Dermis microvascular lymphatic vessel endothelial cell (primary cell): ENCODE results near the gene ZBTB9. TPM values are rescaled to one million over a fixed set of nuclear protein-coding genes. Genes with fewer than 3 reads are reported as not detected.

Source experiments
- DNase-seq, 2 donors: peaks; one replicate each; pipeline versions ENCODE4 v3.0.0 to v3.0.0-alpha.2; 2010; ENCODE audit warnings: low read depth in 2 of 2
- total RNA-seq: library from RNA; depleted of rRNA; stranded (reverse); fragments of >200 nt; gene quantifications from 2 replicates; pipeline ENCODE4 v1.2.1, GENCODE V29; 2014

ZBTB9 gene
- total RNA-seq, 1 donor from 2014 or later = 3.9 TPM

DNA sequence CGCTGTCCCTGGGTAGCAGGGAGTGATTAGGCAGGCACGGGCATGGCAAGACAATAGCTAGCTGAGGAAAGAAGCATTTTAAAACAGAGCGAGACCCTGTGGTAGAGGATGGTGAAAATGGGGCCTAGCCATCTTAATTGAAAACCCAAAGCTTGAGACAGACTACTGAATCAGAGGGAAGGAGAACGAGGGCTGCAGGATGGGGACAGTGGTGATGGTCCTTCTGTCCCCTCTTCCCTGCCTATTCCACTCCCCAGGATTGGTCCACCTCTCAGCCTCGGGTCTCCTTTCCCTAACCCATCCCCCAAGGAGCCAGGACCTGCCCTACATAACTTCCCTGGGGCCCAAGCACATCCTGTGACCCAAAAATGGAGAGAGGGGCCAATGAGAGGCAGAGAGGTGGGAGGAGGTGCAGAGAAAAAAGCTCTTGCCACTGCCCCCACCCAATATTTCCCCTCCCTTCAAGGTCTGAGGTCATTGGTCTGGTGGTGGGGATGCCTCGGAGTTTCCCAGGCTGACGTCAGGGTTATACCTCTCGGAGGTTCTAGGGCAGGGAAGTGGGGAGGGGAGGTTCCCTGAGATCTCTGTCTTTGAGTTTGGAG lies 35.6 kb upstream of the ZBTB9 start:
- DNase-seq = no peak

DNA sequence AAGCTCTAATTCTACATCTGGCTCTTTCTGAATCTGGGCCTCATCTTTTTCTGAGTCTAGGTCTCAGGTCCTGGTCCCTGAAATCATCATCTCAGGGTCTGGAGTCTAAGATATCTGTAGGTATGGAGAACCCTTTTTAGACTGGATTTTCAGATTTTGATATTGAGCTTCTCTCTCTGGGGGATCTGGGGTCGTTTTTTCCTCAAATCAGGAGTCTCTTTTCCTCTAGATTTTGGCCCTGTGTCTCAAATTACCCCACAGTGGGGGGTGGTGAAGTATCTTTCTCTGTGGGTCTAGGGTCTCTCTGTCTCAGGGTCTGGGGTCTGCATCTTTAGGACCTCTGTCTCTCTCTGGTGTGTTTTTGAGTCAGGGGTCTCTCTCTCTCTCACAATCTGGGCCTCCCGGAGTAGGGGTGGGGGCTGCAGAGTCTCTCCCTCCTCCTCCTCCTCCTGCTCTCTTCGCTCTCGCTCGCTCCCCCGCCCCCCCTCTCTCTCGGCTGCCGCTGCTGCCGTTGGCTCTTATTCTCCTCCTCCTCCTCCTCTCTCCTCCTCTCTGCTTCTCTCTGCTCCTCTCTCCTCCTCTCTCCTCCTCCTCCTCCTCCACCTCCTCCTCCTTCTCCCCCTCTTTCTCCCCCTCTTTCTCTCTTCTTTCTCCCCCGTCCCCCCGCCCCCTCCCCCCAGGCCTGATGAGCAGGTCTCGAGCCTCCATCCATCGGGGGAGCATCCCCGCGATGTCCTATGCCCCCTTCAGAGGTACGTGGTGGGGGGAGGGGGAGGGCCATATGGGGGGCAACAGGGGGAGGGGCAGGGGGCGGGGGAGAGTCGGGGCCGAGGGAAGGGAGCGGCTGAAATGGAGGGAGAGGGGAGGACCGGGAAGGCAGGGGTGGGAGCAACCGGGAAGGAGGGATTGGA lies 34.5 kb upstream of the ZBTB9 start, which contains the start of gene SYNGAP1:
TSS of gene SYNGAP1 (plus strand) at position 486 of the 911 bp plus-strand sequence. CDS start at position 686, 200 bp downstream.
- DNase-seq = no peak

DNA sequence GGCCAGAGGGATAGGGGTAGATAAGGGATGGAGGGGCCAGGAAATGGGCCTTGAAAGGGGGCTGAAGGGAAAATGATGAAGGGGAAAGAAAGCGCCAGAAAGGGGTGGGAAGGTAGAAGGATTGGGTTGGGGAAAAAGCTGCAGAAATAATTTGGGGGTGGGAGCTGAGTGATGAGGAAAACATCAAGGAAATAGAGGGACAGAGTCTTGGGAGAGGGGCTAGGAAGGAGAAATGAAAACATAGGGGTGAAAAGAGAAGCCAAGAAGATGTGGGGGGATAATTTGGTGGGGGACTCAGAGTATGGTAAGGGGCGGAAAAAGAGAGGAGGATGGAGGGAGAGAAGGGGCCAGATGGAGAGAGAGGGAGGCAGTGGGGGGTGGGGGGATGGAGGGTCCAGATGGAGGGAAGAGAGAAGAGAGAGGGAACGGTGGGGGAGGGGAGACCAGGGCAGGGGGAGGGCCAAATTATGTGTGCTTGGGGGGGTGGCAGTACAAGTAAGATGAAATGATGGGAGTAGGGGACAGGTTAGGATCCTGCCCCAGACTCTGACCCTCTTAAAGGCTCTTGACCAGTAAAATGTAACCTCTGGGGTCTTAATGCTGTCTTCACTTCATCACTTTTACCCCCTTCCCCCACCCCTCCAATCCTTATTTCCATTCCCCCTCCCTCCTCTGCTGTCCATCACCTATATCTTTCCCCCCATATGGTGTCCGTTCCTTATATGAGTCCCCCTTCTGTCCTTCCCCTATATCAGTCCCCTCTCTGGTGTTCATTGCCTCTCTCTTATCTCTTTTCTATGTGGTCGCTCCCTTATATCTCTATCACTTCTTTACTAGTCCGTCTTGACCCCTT lies 33.7 kb upstream of the ZBTB9 start:
- no peak for DNase-seq

DNA sequence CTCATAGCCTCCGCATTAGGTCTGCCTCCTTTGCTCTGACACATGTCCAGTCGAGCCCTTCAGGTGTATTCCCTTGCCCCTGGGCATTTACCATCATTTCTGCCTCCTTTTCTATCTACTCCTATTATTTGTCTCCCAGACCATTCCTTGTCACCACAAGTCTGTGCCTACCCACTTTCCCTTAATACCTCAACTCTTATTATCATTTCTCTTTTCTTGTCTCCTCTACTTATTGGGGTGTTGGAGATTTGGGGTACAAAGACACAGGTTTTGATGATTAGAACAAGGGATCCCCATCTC lies 33.1 kb upstream of the ZBTB9 start:
- DNase-seq = no peak

DNA sequence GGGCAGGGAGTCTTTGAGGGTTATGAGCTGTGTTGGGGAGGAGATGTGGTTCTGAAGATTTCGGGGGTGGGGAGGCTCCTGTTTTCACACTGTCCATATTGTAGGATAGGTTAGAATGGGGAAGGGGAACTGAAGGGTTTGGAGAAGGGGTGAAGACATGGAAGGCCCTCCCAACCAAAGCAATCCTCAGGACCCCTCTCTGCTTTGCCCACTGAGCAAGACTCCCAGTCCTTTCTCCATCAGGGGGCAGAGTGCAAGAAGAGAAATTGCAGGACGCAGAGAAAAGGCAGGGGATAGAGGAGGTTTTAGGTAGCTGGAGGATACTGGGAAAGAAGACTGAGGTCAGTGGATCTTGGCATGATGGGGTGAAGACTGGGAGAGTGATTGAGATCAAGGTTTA lies 30.6 kb upstream of the ZBTB9 start:
- no peak for DNase-seq

DNA sequence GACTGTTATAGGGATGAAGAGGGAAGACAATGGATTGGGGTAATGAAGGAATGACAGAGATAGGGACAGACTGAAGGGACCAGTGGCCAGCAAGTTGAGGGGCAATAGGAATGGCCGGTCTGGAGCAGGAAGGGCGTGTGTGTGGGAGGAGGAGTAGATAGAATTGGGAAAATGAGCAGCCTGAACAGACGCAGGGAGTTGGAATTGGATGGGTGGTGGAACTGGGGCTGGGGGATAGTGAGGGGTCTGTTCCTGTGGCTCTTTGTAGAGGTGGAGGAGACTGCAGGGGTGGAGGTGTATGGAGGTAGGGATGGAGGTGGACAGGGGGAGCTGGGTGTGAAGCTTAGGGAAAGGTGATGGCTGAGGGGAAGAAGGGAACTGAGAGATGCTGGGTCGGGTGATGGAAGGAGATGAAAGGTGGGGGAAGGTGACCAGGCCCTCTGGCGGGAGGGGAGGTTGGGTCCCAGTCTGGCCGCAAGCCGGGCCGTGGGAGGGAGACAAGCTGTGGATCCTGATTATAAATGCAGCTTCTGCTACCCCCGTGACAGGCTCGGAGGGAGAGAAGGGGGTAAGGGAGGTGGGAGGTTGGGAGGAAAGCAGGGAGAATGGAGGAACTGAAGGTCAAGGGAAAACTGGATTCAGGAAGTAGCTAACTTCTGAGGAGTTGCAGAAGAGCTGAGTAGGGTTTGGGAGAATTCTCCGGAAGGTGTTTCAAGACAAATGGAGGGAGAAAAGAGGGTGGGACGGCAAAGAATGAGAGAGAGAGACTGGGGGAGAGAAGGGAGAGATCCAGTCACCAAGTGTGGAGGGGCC lies 29.3 kb upstream of the ZBTB9 start:
- no peak for DNase-seq

DNA sequence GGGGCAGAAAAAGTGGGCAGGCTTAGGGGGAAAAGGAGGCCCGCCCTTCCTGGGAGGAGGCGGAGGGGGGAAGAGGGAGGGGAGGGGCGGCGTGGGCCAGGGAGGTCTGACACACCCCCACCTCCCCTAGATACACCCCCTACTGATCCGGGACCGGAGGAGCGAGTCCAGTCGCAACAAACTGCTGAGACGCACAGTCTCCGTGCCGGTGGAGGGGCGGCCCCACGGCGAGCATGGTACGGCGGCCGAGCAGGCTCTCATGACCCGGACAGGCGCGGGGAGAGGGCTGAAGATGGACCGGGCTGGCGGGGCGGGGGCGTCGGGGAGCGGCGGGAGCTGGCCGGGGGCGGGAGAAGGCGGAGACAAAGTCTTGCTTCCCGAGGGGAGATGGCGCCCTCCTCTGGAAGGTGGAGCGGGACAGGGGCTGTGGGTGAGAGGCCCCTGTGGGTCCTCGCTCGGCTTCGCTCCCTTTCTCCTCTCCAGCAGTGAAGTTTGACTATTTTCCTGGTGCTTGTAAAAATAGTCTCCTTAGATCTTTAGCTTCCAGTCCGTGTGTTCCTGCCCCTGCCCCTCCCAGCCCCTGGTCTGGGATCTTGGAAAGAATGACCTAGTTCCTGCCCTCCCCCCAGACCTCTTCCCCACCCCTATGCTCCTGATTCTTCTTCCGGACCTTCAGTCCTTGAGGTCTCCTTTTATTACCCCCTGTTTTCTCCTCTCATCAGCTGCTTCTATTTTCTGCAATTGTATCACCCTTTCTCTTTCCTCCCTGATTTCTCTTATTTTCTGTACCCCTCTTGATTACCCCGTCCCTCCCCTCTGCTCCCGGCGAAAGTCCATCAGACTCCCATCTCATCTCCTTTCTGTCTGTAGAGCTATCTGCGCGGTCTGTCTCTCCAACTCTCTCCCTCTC lies 28.5 kb upstream of the ZBTB9 start:
- DNase-seq = peak; percentile 23 to 84

DNA sequence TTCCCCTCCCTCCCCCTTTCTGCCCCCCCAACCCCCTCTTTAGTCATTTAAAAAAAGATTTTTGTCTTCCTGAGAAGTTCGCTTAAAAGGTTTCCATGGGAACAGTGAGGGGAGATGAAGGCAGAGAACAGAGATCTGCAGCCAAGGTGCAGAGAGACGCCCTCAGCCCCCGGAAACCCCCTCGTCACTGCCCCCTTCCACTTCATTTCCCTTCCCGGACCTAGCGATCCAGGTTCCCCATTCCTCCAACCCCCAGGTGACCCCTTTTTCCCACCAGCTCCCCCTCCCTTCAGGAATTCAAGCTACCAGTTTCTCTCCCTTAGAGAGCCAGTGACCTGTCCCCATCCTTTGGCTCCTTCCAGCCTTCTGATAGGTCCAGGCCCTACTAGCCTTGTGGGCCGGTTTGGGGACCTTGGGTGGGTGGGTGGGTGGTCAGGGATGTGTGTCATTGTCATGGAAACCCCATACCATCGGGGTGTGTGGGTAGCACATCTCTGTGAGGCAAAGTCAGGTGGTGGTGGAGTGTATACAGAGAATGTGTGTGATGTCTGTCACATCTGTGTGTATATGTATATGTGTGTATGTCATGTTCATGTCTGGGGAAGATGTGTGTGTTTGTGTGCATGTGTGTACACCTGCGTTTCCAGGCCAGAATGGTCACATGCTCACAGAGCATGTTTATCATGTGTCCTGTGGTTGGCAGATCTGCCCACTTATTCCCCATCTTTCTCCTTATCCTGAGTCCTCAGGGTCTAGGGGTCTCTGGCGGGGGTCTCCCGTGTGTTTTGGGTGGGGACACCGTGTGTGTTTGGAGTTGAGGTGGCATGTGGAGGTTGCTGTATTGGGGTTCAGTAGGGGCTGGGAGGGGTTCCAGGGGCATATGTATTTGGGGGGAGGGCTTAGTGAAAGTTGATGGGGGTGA lies 27.5 kb upstream of the ZBTB9 start:
- no peak for DNase-seq

DNA sequence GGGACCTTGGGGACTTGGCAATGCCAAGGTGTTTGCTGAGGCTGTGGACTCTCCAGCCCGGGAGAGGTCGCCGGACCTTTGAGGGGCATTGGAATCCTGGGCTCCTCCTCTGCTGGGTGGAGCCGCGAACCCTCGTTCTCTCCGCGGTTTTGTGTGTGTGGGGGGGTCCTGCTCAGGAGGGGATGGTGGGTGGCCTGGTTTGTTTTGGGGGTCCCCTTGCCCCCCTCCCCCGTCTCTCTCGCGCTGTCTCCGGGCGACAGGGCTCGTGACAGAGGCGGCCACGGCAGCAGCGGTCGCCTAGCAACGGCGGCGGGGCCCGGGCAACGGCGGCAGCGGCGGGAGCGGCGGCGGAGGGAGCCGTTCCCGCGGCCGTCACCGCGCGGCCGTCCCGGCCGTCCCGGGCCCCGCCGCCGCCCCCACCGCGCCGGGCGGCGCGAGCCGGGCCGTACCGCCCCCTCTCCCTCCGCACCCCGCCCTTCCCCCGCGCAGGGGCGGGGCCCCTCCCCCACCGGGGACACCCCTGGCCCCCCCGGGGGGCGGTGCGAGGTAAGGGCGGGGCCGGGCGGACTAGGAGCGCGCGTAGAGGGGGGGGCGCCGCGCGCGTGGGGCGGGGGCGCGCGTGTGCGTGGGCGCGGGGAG lies 26.7 kb upstream of the ZBTB9 start:
- no peak for DNase-seq

DNA sequence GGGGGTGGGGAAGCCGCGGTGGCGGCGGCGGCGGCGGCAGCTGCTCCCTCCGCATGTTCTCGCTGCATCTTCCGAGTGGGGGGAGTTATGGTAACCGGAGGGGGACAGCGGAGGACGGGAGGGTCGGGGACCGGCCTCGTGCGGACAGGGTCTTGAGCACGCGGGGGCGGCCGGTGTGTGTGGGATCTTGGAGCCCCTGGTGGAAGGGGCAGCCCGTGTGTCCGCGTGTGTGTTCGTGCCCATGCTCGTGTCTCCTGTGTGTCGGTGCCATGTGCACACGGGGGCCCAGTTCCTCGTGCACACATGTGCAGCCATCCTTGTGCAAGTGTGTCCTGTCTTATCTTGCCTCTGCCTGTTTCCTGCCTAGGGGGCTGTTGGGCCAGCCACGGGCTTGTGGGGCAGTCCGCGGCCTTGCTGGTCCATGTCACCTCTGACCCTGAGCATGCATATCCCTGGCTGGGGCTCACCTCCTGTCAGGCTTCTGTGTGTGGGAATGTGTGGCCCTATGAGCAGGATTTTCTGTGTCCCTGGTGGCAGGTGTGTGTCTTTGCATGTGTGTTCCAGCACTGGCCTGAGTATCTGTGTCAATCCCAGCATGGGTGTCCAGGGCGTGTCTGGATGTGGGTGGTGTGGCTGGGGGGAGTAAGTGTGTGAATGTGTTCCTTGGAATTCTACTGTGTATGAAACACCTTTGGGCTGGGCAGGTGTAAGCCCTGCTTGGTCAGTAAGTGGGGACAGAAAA lies 26.0 kb upstream of the ZBTB9 start:
- peak; percentile 39 to 47 for DNase-seq

DNA sequence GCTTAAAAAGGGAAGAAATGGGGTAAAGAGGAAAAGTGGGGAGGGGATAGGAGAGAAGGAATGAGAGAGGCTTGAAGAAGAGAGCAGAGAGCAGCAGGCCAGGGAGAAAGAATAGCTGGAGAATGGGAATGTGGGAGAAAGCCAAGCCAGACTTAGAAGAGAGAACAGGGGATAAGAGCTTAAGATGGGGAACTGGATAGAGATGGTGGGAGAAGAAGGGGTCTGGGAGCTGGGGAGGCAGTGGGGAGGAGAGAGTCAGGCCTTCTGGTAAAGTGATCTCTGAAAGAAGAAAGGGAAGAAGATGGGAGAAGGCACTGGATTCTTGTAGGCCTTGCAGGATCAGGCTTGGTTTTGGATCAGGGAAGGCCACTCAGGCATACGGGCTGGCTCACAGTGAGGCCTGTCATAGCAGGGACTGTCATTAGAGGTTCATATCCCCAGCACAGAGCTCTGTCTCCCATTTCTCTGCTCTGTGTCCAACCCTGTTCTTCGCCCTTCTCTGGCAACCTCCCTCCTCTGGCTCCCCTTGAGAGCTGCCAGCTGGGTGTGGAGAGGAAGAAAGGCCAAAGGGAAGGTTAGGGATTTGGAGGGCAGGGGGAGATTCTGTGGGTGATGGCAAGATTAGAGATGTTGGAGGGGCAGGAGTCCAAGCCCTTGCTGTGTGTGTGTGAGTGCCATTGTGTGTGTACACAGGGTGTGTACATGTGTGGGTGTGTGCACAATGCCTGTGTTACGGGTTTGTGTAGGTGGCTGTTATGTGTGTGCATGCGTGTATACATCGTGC lies 25.2 kb upstream of the ZBTB9 start:
- DNase-seq = no peak

DNA sequence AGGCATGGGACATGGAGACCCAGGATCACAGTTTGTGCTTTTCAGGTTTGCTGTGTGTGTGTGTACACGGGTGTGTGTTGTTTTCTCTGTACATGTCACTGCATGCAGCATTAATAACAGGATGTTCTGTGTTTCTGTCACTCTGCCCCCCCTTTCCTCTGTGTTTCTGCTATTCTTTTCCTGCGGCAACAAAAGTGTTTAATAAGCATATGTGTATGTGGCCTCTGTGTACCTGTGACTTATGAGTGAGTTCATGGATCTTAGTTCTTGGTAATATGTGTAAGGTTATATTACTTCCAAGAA lies 24.7 kb upstream of the ZBTB9 start:
- DNase-seq = peak in 1 of 2 donors; percentile 21

DNA sequence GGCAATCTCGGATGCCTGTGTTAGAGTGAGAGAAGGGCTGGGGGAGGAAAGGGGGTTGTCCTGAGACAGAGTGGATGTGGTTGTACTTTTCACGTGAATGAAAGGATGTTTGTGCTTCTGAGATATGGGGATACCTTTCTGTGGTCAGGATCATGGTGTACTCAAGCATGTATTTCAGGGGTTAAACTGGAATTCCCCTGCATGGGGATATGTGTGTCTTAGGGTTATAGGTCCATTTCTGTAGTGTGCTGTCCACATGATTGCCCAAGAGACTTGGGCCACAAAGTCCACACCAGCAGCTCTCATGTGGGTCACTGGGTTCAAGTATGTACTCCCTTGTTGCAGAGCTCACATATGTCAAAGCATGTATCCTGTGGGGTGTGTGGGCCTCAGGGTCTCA lies 24.0 kb upstream of the ZBTB9 start:
- DNase-seq = no peak

DNA sequence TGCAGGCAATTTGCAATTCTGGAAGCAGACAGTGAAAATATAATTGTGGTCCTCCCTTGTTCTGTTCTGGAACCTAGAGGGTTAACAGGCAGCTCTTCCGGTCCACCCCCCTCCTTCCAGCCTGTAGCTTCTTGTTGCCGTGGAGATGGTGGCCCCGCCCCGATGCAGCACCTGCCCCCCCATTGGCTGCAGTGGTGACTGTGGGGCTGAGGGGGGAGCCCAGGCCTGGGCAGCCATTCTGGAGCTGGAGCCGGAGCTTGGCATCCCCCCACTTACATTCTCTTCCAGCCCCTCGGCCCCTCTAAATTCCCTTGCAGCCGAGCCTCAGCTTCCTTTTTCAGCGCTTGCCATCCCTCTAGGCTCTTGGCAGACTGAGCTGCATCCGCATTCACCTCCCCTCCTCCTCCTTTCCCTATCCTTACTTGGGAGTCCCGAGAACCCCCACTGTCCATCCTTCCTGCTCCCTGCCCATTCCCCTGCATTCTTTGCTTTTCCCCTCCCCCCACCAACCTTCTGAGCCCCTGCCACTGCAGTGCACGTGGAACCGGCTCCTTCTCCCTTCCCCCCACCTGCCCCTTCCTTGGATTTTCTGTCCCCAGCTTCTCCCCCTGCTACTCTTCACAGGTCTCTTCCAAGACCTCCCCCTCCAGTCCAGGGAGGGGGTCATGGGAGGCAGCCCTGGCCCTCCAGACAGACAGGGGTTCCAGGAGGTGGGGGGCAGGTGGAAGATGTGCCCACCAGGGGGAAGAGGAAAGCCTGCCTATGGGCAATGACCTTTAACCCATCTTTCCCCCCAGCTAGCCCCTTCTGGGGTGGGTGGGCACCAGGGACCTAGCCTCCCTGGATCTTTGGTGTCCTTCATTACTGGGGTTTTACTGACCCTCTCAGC lies 23.1 kb upstream of the ZBTB9 start:
- DNase-seq = peak in 1 of 2 donors; percentile 63

DNA sequence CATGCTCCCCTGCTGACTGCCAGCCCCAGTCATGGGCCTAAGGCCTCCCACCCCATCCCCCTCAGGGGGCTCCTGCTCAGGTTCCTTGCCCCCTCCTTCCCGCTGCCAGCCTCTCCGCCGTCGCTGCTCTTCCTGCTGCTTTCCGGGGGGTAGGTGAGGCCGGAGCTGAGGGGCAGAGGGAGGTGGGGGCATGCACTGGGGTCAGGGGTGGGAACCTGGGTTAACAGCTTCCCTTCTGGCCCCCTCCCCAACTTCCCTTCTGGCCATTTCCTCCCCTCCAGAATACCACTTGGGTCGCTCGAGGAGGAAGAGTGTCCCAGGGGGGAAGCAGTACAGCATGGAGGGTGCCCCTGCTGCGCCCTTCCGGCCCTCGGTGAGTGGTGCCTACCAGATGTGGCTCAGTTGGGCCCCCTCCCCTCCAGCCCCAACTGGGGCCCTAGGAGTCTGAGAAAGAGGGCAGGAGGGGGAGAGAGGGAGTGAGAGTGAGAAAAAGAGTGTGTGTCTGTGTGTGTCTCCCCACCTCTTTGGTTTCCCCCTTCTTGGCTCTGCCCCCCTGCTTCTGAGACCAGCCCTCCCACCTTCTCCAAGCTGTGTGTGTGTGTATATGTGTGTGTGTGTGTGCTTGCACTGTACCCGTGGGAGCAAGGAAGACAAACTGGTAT lies 22.4 kb upstream of the ZBTB9 start:
- DNase-seq = no peak

DNA sequence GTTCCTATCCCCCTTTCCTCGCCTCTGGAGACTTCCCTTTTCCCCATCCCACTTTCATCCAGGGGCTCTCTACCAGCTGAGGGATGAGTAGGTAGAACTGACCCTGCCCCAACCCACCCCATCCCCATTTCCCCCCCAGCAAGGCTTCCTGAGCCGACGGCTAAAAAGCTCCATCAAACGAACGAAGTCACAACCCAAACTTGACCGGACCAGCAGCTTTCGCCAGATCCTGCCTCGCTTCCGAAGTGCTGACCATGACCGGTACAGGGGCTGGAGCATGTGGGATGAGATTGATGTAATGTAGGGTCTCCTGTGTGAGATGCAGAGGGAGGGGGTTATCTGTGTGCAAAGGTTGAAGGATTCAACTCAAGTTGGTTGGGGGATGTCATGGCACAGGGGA lies 21.8 kb upstream of the ZBTB9 start:
- no peak for DNase-seq
